Progenitor cell of endocrine pancreas (in vitro differentiated cells): ENCODE results near the gene NEO1. TPM values are rescaled to one million over a fixed set of nuclear protein-coding genes. Genes with fewer than 3 reads are reported as not detected.

Experiments
- DNase-seq: peaks from one replicate; pipeline ENCODE4 v3.0.0; 2021; ENCODE audit warnings: low spot score; ENCODE audit not compliant: unreplicated experiment
- H3K27ac Mint-ChIP-seq: 2 replicates; pipeline ENCODE4 v1.8.0; 2021; ENCODE audit warnings: mild to moderate bottlenecking, moderate library complexity, mixed read lengths
- H3K27me3 Mint-ChIP-seq: 2 replicates; pipeline ENCODE4 v1.8.0; 2021; ENCODE audit warnings: mixed read lengths
- H3K36me3 Mint-ChIP-seq: 2 replicates; pipeline ENCODE4 v1.8.0; 2022; ENCODE audit warnings: mixed read lengths; ENCODE audit not compliant: insufficient read depth
- H3K4me1 Mint-ChIP-seq: 2 replicates; pipeline ENCODE4 v1.8.0; 2021; ENCODE audit warnings: low read depth, mixed read lengths
- H3K4me3 Mint-ChIP-seq: 2 replicates; pipeline ENCODE4 v1.8.0; 2021; ENCODE audit warnings: low read depth, mild to moderate bottlenecking, moderate library complexity, mixed read lengths
- H3K9me3 Mint-ChIP-seq: 2 replicates; pipeline ENCODE4 v1.8.0; 2021; ENCODE audit warnings: low read depth, mixed read lengths
- total RNA-seq: library from RNA; stranded (reverse); gene quantifications from 2 replicates; pipeline ENCODE4 v1.2.1, GENCODE V29; 2021
- TF ChIP-seq, protein P1 (sequence below): fragments of 200-600 bp; sonication (generic); IDR thresholded peaks from one replicate; pipeline ENCODE4 v1.5.0; 2021; ENCODE audit warnings: antibody characterized with exemption, mild to moderate bottlenecking; ENCODE audit not compliant: unreplicated experiment

Gene NEO1
- total RNA-seq, 1 donor from 2014 or later, result 118 TPM

DNA sequence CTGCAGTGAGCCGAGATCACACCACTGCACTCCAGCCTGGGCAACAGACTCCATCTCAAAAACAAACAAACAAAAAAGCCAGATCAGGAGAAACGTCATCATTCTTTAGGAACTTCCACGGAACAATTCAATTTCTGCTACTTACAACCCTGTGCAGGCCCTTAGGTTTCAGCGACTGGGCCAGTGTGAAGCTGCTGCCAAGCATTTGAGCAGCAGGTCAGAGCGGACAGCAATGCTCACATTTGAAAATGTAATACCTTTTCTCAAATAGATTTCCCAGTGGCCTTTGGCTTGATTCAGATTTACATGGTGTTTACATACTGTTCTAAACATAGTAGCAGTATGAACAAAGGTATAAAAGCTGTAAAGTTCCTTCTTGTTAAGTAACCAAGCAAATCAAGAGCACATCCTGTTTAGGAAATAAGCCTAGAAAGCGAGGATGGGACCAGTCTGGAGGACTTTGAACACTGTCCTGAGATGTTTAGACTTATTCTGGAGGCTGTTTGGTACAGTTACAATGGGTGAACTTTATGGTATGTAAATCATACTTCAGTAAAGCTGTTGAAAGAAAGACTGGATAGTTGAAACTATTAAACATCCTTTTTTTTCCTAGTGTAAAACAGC lies 175.3 kb downstream of the NEO1 start:
- DNase-seq, result no peak
- Mint-ChIP-seq H3K27ac (no peak overlapping the region), H3K4me3 (no peak overlapping the region), H3K9me3 (peaks cover 21% of the 10 kb centered on the region), H3K36me3 (peaks cover 39% of the 10 kb centered on the region), H3K4me1 (no peaks in the 10 kb centered on the region), H3K27me3 (no peaks in the 10 kb centered on the region)
- TF ChIP-seq, protein P1, sequence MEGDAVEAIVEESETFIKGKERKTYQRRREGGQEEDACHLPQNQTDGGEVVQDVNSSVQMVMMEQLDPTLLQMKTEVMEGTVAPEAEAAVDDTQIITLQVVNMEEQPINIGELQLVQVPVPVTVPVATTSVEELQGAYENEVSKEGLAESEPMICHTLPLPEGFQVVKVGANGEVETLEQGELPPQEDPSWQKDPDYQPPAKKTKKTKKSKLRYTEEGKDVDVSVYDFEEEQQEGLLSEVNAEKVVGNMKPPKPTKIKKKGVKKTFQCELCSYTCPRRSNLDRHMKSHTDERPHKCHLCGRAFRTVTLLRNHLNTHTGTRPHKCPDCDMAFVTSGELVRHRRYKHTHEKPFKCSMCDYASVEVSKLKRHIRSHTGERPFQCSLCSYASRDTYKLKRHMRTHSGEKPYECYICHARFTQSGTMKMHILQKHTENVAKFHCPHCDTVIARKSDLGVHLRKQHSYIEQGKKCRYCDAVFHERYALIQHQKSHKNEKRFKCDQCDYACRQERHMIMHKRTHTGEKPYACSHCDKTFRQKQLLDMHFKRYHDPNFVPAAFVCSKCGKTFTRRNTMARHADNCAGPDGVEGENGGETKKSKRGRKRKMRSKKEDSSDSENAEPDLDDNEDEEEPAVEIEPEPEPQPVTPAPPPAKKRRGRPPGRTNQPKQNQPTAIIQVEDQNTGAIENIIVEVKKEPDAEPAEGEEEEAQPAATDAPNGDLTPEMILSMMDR, result no peak

DNA sequence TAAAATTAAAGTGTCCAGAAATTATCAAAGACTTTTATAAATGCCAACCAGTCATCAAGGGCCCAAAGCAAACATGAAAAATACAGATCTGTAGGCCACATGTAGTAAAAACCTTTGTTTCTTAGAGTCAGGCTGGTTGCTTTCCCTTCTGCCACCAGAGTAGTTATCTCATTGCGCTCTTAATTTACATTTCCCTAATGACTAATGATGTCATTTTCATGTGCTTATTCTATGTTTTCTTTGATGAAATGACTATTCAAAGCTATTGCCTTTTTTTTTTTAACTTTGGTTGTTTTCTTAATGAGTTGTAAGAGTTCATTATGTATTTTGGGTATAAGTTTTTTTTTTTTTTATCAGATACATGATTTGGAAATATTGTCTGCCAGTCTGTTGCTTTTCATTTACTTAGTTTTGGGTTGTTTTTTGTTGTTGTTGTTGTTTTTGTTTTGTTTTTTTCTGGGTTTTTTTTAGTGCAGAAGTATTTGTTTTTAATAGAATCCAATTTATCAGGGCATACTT lies 175.9 kb downstream of the NEO1 start:
- H3K9me3 Mint-ChIP-seq, result peaks cover 18% of the 10 kb centered on the region
- H3K27ac Mint-ChIP-seq, result no peak overlapping the region

DNA sequence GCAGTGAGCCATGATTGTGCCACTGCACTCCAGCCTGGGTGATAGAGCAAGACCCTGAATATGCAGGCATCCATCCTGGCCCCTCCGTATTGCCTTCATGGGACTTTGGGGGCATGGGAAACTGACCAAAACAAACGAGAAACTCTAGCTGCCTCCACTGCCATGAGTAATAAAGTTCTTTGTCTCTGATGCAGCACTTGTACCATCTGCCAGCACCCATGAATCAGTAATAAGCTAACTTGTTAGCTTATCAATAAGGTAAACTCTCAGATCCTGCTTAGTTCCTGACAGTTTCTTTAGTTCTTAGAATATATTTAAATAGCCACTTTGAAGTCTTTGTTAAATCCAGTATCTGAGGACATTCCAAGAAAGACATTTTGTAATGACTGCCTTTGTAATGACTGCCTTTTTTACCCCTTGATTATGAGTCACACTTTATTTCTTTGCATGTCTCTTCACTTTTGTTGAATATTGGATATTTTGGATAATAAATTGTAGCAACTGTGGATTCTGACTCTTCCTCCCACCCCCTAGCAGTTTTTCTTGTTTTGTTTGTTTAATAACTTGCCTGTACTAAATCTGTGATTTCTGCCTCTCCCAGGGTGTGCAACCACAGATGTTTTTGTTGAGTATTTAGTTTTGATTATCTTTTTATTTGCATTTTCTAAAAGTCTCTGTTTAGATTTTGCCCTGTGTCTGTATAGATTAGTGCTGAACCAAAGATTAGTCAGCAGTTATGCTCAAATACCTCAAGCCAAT lies 179.6 kb downstream of the NEO1 start:
- no peaks in the 10 kb centered on the region for H3K4me1 Mint-ChIP-seq

More for the DNA sequence above, 175.9 kb downstream of the NEO1 start:
- no peaks in the 10 kb centered on the region for H3K4me1 Mint-ChIP-seq
- peaks cover 32% of the 10 kb centered on the region for H3K36me3 Mint-ChIP-seq
- no peaks in the 10 kb centered on the region for H3K27me3 Mint-ChIP-seq
- TF ChIP-seq, protein P1, result no peak
- DNase-seq, result no peak
- no peak overlapping the region for H3K4me3 Mint-ChIP-seq

DNA sequence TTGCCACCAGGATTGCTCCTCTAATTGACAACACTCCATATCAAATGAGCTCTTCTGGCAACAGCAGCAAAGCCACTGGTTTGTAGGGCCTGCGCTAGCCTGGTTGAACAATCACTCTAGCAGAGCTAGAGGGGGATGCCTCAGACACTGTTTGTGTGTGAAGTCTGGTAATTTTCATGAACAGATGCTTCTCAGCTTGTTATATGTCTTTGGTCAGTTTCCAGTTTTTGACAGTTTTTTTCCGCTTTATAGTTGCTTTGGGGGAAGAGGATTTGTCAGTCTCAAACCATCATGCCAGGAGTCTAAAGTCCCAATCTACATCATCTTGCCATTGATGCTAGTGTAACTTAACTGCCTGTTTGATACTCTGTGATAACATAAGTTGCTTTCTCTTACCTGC lies 180.5 kb downstream of the NEO1 start:
- Mint-ChIP-seq H3K4me3 (no peak overlapping the region), H3K36me3 (peaks cover 13% of the 10 kb centered on the region), H3K27ac (peak overlapping the region; percentile 14), H3K4me1 (no peaks in the 10 kb centered on the region), H3K27me3 (no peaks in the 10 kb centered on the region), H3K9me3 (peaks cover 5% of the 10 kb centered on the region)
- TF ChIP-seq, protein P1, result no peak
- no peak for DNase-seq

More for the DNA sequence above, 179.6 kb downstream of the NEO1 start:
- no peaks in the 10 kb centered on the region for H3K27me3 Mint-ChIP-seq
- H3K27ac Mint-ChIP-seq, result no peak overlapping the region
- peaks cover 15% of the 10 kb centered on the region for H3K36me3 Mint-ChIP-seq
- no peak for DNase-seq
- no peak overlapping the region for H3K4me3 Mint-ChIP-seq
- H3K9me3 Mint-ChIP-seq, result peaks cover 5% of the 10 kb centered on the region
- TF ChIP-seq, protein P1, result no peak

DNA sequence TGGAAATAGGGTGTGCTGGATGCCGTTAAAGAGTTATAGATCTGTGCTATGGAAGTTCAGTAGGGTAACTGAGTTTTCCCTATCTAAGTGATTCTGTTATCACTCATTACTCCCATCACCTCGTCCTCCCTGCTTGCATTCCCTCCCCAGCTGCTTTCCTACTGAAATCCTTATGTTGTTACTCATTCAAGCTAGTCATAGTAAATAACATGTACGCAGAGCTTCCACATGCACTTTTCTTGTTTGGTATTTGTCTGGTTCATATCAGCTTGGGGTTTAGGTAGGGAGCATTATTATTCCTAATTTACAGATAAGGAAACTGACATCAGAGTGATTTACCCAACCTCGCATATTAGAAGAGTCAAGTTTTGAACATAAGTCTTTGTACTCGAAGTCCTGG lies 181.4 kb downstream of the NEO1 start:
- TF ChIP-seq, protein P1, result no peak
- DNase-seq, result no peak
- H3K9me3 Mint-ChIP-seq, result peaks cover 5% of the 10 kb centered on the region
- no peaks in the 10 kb centered on the region for H3K4me1 Mint-ChIP-seq
- H3K36me3 Mint-ChIP-seq, result peaks cover 10% of the 10 kb centered on the region
- H3K27ac Mint-ChIP-seq, result no peak overlapping the region
- H3K4me3 Mint-ChIP-seq, result no peak overlapping the region
- H3K27me3 Mint-ChIP-seq, result no peaks in the 10 kb centered on the region
